BLaER1 (cell line): ENCODE results near the gene PRKCE.

ENCODE experiments used
- H3K27ac ChIP-seq: shearing (Covaris generic); formaldehyde crosslinking; 2 replicates; pipeline ENCODE4 v1.8.1; 2022
- H3K27me3 ChIP-seq: shearing (Covaris generic); formaldehyde crosslinking; 2 replicates; pipeline ENCODE4 v1.8.1; 2022
- H3K36me3 ChIP-seq: shearing (Covaris generic); formaldehyde crosslinking; 2 replicates; pipeline ENCODE4 v1.8.1; 2022
- H3K4me1 ChIP-seq: shearing (Covaris generic); formaldehyde crosslinking; 2 replicates; pipeline ENCODE4 v1.8.1; 2022
- H3K4me2 ChIP-seq: shearing (Covaris generic); formaldehyde crosslinking; 2 replicates; pipeline ENCODE4 v1.8.1; 2022
- H3K4me3 ChIP-seq: shearing (Covaris generic); formaldehyde crosslinking; 2 replicates; pipeline ENCODE4 v1.8.1; 2022
- H3K9ac ChIP-seq: shearing (Covaris generic); formaldehyde crosslinking; 2 replicates; pipeline ENCODE4 v1.8.1; 2022
- H3K9me3 ChIP-seq: shearing (Covaris generic); formaldehyde crosslinking; 2 replicates; pipeline ENCODE4 v1.8.1; 2022
- H4K20me1 ChIP-seq: shearing (Covaris generic); formaldehyde crosslinking; 2 replicates; pipeline ENCODE4 v1.8.1; 2022
- Cebpa-rat ChIP-seq: shearing (Covaris generic); IDR thresholded peaks from 2 replicates; pipeline ENCODE4 v1.8.1; 2022

PRKCE gene

GRCh38 chr2:46016091-46016490 is 364.6 kb downstream of the PRKCE start:
- peaks cover 14% of the 10 kb centered on the region for H3K4me1 ChIP-seq
- H3K27me3 ChIP-seq: no peaks in the 10 kb centered on the region
- H3K36me3 ChIP-seq: peaks cover 99% of the 10 kb centered on the region
- H3K4me2 ChIP-seq: no peak overlapping the region
- no peak overlapping the region for H3K9ac ChIP-seq
- H3K4me3 ChIP-seq: no peak overlapping the region
- H3K27ac ChIP-seq: no peak overlapping the region
- TF ChIP-seq Cebpa-rat: no peak
- no peaks in the 10 kb centered on the region for H3K9me3 ChIP-seq
- 0 out of 2 replicates have a peak, but pooled peaks cover 11% of the 10 kb centered on the region for H4K20me1 ChIP-seq

- TF ChIP-seq Cebpa-rat: no peak
- no peak overlapping the region for H3K4me3 ChIP-seq
- peaks cover 24% of the 10 kb centered on the region for H3K4me1 ChIP-seq
- H3K4me2 ChIP-seq: no peak overlapping the region
- H4K20me1 ChIP-seq: 0 out of 2 replicates have a peak, but pooled peaks cover 6% of the 10 kb centered on the region
- no peak overlapping the region for H3K9ac ChIP-seq
- no peaks in the 10 kb centered on the region for H3K9me3 ChIP-seq
- no peaks in the 10 kb centered on the region for H3K27me3 ChIP-seq
- H3K36me3 ChIP-seq: peaks cover 97% of the 10 kb centered on the region
- no peak overlapping the region for H3K27ac ChIP-seq
These were observed 367.5 kb downstream of the PRKCE start for GRCh38 chr2:46018773-46019591.

GRCh38 chr2:46020416-46020815 is 368.9 kb downstream of the PRKCE start:
- peaks cover 27% of the 10 kb centered on the region for H3K4me1 ChIP-seq
- no peak overlapping the region for H3K9ac ChIP-seq
- H3K9me3 ChIP-seq: no peaks in the 10 kb centered on the region
- no peak overlapping the region for H3K4me3 ChIP-seq
- H3K4me2 ChIP-seq: no peak overlapping the region
- no peak overlapping the region for H3K27ac ChIP-seq
- peaks cover 98% of the 10 kb centered on the region for H3K36me3 ChIP-seq
- H4K20me1 ChIP-seq: 0 out of 2 replicates have a peak, but pooled peaks cover 6% of the 10 kb centered on the region
- no peaks in the 10 kb centered on the region for H3K27me3 ChIP-seq
- no peak for TF ChIP-seq Cebpa-rat

- H3K27ac ChIP-seq: no peak overlapping the region
- TF ChIP-seq Cebpa-rat: no peak
- no peaks in the 10 kb centered on the region for H3K27me3 ChIP-seq
- H3K4me1 ChIP-seq: peaks cover 13% of the 10 kb centered on the region
- no peaks in the 10 kb centered on the region for H3K9me3 ChIP-seq
- 0 out of 2 replicates have a peak, but pooled peaks cover under 1% of the 10 kb centered on the region for H4K20me1 ChIP-seq
- no peak overlapping the region for H3K4me3 ChIP-seq
- no peak overlapping the region for H3K9ac ChIP-seq
- H3K4me2 ChIP-seq: peak overlapping the region; percentile 8; the same call in 1 of the 2 replicates
- H3K36me3 ChIP-seq: peaks cover 98% of the 10 kb centered on the region
These were observed 371.8 kb downstream of the PRKCE start for GRCh38 chr2:46023165-46023854.

- Histone ChIP-seq H3K4me3 (no peak overlapping the region), H3K27me3 (no peaks in the 10 kb centered on the region), H3K4me2 (peak overlapping the region; percentile 8; the same call in 1 of the 2 replicates), H3K9me3 (no peaks in the 10 kb centered on the region), H3K36me3 (peaks cover 98% of the 10 kb centered on the region), H3K4me1 (peaks cover 13% of the 10 kb centered on the region), H3K27ac (no peak overlapping the region), H4K20me1 (no peaks in the 10 kb centered on the region), H3K9ac (no peak overlapping the region)
- no peak for TF ChIP-seq Cebpa-rat
These were observed 372.8 kb downstream of the PRKCE start for GRCh38 chr2:46024146-46024779.

GRCh38 chr2:46025081-46025480 is 373.6 kb downstream of the PRKCE start:
- Histone ChIP-seq H3K27ac (no peak overlapping the region), H3K27me3 (no peaks in the 10 kb centered on the region)

GRCh38 chr2:46025676-46026075 is 374.2 kb downstream of the PRKCE start:
- no peak overlapping the region for H3K9ac ChIP-seq
- H3K27me3 ChIP-seq: no peaks in the 10 kb centered on the region
- no peak for TF ChIP-seq Cebpa-rat
- no peak overlapping the region for H3K27ac ChIP-seq
- H3K4me1 ChIP-seq: peaks cover 13% of the 10 kb centered on the region
- no peaks in the 10 kb centered on the region for H3K9me3 ChIP-seq
- H3K4me3 ChIP-seq: no peak overlapping the region
- H4K20me1 ChIP-seq: no peaks in the 10 kb centered on the region
- no peak overlapping the region for H3K4me2 ChIP-seq
- peaks cover 98% of the 10 kb centered on the region for H3K36me3 ChIP-seq

More at GRCh38 chr2:46025081-46025480, 373.6 kb downstream of the PRKCE start:
- peaks cover 98% of the 10 kb centered on the region for H3K36me3 ChIP-seq
- no peak overlapping the region for H3K9ac ChIP-seq
- no peaks in the 10 kb centered on the region for H4K20me1 ChIP-seq
- H3K4me1 ChIP-seq: peaks cover 13% of the 10 kb centered on the region
- no peak for TF ChIP-seq Cebpa-rat
- no peaks in the 10 kb centered on the region for H3K9me3 ChIP-seq
- H3K4me2 ChIP-seq: no peak overlapping the region
- no peak overlapping the region for H3K4me3 ChIP-seq

GRCh38 chr2:46026431-46026830 is 375.0 kb downstream of the PRKCE start:
- TF ChIP-seq Cebpa-rat: no peak
- Histone ChIP-seq H4K20me1 (no peaks in the 10 kb centered on the region), H3K9ac (no peak overlapping the region), H3K4me1 (peaks cover 13% of the 10 kb centered on the region), H3K27me3 (no peaks in the 10 kb centered on the region), H3K4me3 (no peak overlapping the region), H3K27ac (no peak overlapping the region), H3K36me3 (peaks cover 98% of the 10 kb centered on the region), H3K4me2 (no peak overlapping the region), H3K9me3 (no peaks in the 10 kb centered on the region)

- Histone ChIP-seq H4K20me1 (peaks cover 15% of the 10 kb centered on the region; the same call in 1 of the 2 replicates), H3K27me3 (no peaks in the 10 kb centered on the region), H3K4me3 (no peak overlapping the region), H3K4me1 (no peaks in the 10 kb centered on the region; the same call in 1 of the 2 replicates), H3K9ac (no peak overlapping the region), H3K4me2 (no peak overlapping the region), H3K27ac (no peak overlapping the region), H3K36me3 (peaks cover 100% of the 10 kb centered on the region), H3K9me3 (no peaks in the 10 kb centered on the region)
- no peak for TF ChIP-seq Cebpa-rat
These were observed 377.9 kb downstream of the PRKCE start for GRCh38 chr2:46029332-46029811.
